Tibial artery (tissue), 4 donors: Measurements from ENCODE around the gene CAPN12.

Source experiments
- DNase-seq, 2 donors: peaks; one replicate each; pipeline ENCODE4 v3.0.0-alpha.2; 2019
- H3K27ac ChIP-seq, 2 donors: fragments of 200-600 bp; sonication (generic) in 1 of 2; 1 replicate in 1 of 2; 2 replicates in 1 of 2; pipeline ENCODE4 v1.5.1; 2018 to 2019; ENCODE audit warnings: mild to moderate bottlenecking in 1 of 2
- H3K27me3 ChIP-seq, 2 donors: fragments of 200-600 bp; sonication (generic) in 1 of 2; one replicate each; pipeline versions ENCODE4 v1.5.1 to v1.6.0; 2016 to 2019
- H3K36me3 ChIP-seq, 3 donors: fragments of 200-600 bp; sonication (generic) in 2 of 3; one replicate each; pipeline ENCODE4 v1.5.1; 2016 to 2019; ENCODE audit warnings: mild to moderate bottlenecking in 2 of 3
- H3K4me1 ChIP-seq, 4 donors: fragments of 200-600 bp; sonication (generic) in 2 of 4; 1 replicate in 3 of 4; 2 replicates in 1 of 4; pipeline ENCODE4 v1.5.1; 2016 to 2019
- H3K4me3 ChIP-seq, 2 donors: fragments of 200-600 bp; sonication (generic) in 1 of 2; 1 replicate in 1 of 2; 2 replicates in 1 of 2; pipeline ENCODE4 v1.5.1; 2018 to 2019; ENCODE audit warnings: mild to moderate bottlenecking in 2 of 2
- H3K9me3 ChIP-seq, 3 donors: fragments of 200-600 bp; sonication (generic) in 1 of 3; one replicate each; pipeline ENCODE4 v1.5.1; 2016 to 2019
- CTCF ChIP-seq, 2 experiments: fragments of 200-600 bp in 1 of 2; fragments of 450-650 bp in 1 of 2; IDR thresholded peaks; one replicate each; pipeline ENCODE4 v1.5.1; 2017 to 2019; ENCODE audit warnings: antibody characterized with exemption in 2 of 2, mild to moderate bottlenecking in 1 of 2, moderate library complexity in 1 of 2
- intact Hi-C: fragments of 100-400 bp; cut with DNase I; formaldehyde crosslinking; loops from one replicate; pipeline ENCODE4 v1.15.0; 2023; ENCODE audit warnings: low total_unique reads

Gene CAPN12

GRCh38 chr19:38704488-38705026 lies 39.7 kb downstream of the CAPN12 start:
- TF ChIP-seq CTCF (IDR thresholded peaks at IDR 0.05) = no peak
- no peak overlapping the region for H3K4me3 ChIP-seq
- intact Hi-C loops = no loop called here
- H3K36me3 ChIP-seq = peaks cover 80 to 95% (median 92%) of the 10 kb centered on the region in 3 donors
- H3K9me3 ChIP-seq = no peaks in the 10 kb centered on the region
- H3K4me1 ChIP-seq = peaks cover 0 to 100% (median 91%) of the 10 kb centered on the region in 4 donors
- DNase-seq = no peak
- no peaks in the 10 kb centered on the region for H3K27me3 ChIP-seq
- peak overlapping the region; percentile 91 to 94 for H3K27ac ChIP-seq

GRCh38 chr19:38703509-38703908 lies 40.8 kb downstream of the CAPN12 start:
- Histone ChIP-seq H3K27ac (peak overlapping the region; percentile 91 to 94), H3K27me3 (no peaks in the 10 kb centered on the region), H3K4me1 (peaks cover 0 to 100% (median 91%) of the 10 kb centered on the region in 4 donors), H3K36me3 (peaks cover 70 to 85% (median 82%) of the 10 kb centered on the region in 3 donors), H3K4me3 (no peak overlapping the region), H3K9me3 (no peaks in the 10 kb centered on the region)
- DNase-seq = no peak
- TF ChIP-seq CTCF (IDR thresholded peaks at IDR 0.05) = no peak
- intact Hi-C loops = no loop called here

GRCh38 chr19:38702278-38702677 lies 42.0 kb downstream of the CAPN12 start:
- peaks cover 57 to 77% (median 72%) of the 10 kb centered on the region in 3 donors for H3K36me3 ChIP-seq
- no peaks in the 10 kb centered on the region for H3K27me3 ChIP-seq
- TF ChIP-seq CTCF (IDR thresholded peaks at IDR 0.05) = no peak
- intact Hi-C loops = no loop called here
- H3K9me3 ChIP-seq = no peaks in the 10 kb centered on the region
- no peak overlapping the region for H3K4me3 ChIP-seq
- peaks cover 0 to 100% (median 91%) of the 10 kb centered on the region in 4 donors for H3K4me1 ChIP-seq
- H3K27ac ChIP-seq = peak overlapping the region; percentile 91 to 94
- peak in 1 of 2 donors; percentile 82 for DNase-seq

DNA sequence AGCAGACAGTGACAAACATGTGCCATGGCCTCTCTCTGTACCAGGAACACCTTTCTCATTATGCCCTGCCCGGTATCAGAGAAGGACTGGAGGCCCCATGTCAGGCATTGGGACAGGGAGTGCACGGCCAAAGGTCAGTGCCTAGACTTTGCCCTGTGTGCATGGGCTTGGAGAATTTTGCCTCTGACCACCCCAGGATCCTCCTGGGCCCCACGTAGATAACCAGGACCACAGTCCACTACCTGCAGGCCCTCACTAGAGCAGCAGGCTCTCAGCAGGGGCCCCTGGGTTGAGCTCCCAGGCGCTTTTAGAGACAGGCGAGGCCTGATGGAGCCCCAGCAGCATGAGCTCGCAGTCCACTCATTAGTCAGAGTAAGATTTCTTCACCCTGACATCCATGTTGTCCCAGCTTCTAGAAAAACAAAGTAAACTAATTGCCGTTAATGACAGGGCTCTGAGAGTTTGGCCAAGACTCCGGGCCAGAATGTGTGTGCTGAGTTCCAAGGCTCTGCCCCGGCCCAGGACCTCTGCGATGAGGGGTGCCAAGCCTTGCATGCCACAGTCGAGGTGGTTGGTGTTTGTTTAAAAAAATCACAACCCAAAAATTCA lies 42.7 kb downstream of the CAPN12 start:
- no peak for TF ChIP-seq CTCF (IDR thresholded peaks at IDR 0.05)
- H3K9me3 ChIP-seq = no peaks in the 10 kb centered on the region
- H3K4me3 ChIP-seq = no peak overlapping the region
- intact Hi-C loops = no loop called here
- peaks cover 4 to 100% (median 91%) of the 10 kb centered on the region in 4 donors for H3K4me1 ChIP-seq
- peak overlapping the region; percentile 91 to 94 for H3K27ac ChIP-seq
- peaks cover 50 to 75% (median 68%) of the 10 kb centered on the region in 3 donors for H3K36me3 ChIP-seq
- H3K27me3 ChIP-seq = no peaks in the 10 kb centered on the region
- peak; percentile 41 to 84 for DNase-seq

- H3K36me3 ChIP-seq = peaks cover 44 to 69% (median 62%) of the 10 kb centered on the region in 3 donors
- H3K9me3 ChIP-seq = no peaks in the 10 kb centered on the region
- no peak for DNase-seq
- H3K4me1 ChIP-seq = peaks cover 4 to 100% (median 91%) of the 10 kb centered on the region in 4 donors
- H3K4me3 ChIP-seq = no peak overlapping the region
- TF ChIP-seq CTCF (IDR thresholded peaks at IDR 0.05) = no peak
- H3K27me3 ChIP-seq = no peaks in the 10 kb centered on the region
- intact Hi-C loops = no loop called here
- peak overlapping the region; percentile 91 to 94 for H3K27ac ChIP-seq
These were observed 43.3 kb downstream of the CAPN12 start for GRCh38 chr19:38700902-38701454.
